Measurements from ENCODE around the gene GHITM.

GHITM gene

GRCh38 chr10:84200537-84201243 lies 61.4 kb downstream of the GHITM start:
- DNase-seq (ENCODE audit: low spot score) = no peak

- DNase-seq (ENCODE audit: low spot score) = no peak
These were observed 61.9 kb downstream of the GHITM start for GRCh38 chr10:84201244-84201606.

- no peak for DNase-seq (ENCODE audit: low spot score)
These were observed 62.4 kb downstream of the GHITM start for GRCh38 chr10:84201682-84202081.

- DNase-seq (ENCODE audit: low spot score) = no peak
These were observed 63.0 kb downstream of the GHITM start for GRCh38 chr10:84202349-84202748.

Data from putamen (tissue), 1 donor.